Large intestine (tissue), 12 donors: ENCODE measurements around the gene CDON. TPM values are rescaled to one million over a fixed set of nuclear protein-coding genes. Genes with fewer than 3 reads are reported as not detected.

Source experiments
- DNase-seq, 2 donors: peaks; one replicate each; pipeline versions ENCODE4 v3.0.0 to v3.0.0-alpha.2; 2013
- H3K27ac ChIP-seq: one replicate; pipeline ENCODE4 v1.5.1; 2013; ENCODE audit warnings: low read length
- H3K27me3 ChIP-seq: 2 replicates; pipeline ENCODE4 v1.6.1; 2013; ENCODE audit warnings: low read length; ENCODE audit not compliant: control insufficient read depth, insufficient read depth
- H3K36me3 ChIP-seq: 2 replicates; pipeline ENCODE4 v1.6.1; 2013; ENCODE audit warnings: low read length; ENCODE audit not compliant: control insufficient read depth, insufficient read depth
- H3K4me1 ChIP-seq: one replicate; pipeline ENCODE4 v1.6.1; 2013; ENCODE audit warnings: low read length; ENCODE audit not compliant: control insufficient read depth, insufficient read depth
- H3K4me3 ChIP-seq: one replicate; pipeline ENCODE4 v1.5.1; 2013; ENCODE audit warnings: low read length
- H3K9me3 ChIP-seq: one replicate; pipeline ENCODE4 v1.6.1; 2013; ENCODE audit warnings: mild to moderate bottlenecking, low read depth, low read length, moderate library complexity; ENCODE audit not compliant: control insufficient read depth
- WGBS: methylation state at CpG from one replicate; pipeline ENCODE4 v1.1.5; 2013; ENCODE audit warnings: low lambda C conversion rate; ENCODE audit not compliant: insufficient coverage; 5-methylcytosine and 5-hydroxymethylcytosine counted together
- long read RNA-seq, 11 donors: transcript quantifications; one replicate each; lab custom pipeline, GENCODE V29; 2026
- polyA plus RNA-seq: library from polyadenylated mRNA; unstranded; fragments of 120-200 nt; gene quantifications from one replicate; pipeline ENCODE4 v1.2.1, GENCODE V29; 2013

The CDON gene, protein sequence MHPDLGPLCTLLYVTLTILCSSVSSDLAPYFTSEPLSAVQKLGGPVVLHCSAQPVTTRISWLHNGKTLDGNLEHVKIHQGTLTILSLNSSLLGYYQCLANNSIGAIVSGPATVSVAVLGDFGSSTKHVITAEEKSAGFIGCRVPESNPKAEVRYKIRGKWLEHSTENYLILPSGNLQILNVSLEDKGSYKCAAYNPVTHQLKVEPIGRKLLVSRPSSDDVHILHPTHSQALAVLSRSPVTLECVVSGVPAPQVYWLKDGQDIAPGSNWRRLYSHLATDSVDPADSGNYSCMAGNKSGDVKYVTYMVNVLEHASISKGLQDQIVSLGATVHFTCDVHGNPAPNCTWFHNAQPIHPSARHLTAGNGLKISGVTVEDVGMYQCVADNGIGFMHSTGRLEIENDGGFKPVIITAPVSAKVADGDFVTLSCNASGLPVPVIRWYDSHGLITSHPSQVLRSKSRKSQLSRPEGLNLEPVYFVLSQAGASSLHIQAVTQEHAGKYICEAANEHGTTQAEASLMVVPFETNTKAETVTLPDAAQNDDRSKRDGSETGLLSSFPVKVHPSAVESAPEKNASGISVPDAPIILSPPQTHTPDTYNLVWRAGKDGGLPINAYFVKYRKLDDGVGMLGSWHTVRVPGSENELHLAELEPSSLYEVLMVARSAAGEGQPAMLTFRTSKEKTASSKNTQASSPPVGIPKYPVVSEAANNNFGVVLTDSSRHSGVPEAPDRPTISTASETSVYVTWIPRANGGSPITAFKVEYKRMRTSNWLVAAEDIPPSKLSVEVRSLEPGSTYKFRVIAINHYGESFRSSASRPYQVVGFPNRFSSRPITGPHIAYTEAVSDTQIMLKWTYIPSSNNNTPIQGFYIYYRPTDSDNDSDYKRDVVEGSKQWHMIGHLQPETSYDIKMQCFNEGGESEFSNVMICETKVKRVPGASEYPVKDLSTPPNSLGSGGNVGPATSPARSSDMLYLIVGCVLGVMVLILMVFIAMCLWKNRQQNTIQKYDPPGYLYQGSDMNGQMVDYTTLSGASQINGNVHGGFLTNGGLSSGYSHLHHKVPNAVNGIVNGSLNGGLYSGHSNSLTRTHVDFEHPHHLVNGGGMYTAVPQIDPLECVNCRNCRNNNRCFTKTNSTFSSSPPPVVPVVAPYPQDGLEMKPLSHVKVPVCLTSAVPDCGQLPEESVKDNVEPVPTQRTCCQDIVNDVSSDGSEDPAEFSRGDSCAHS (N-terminal part only)
- 22.8 TPM for polyA plus RNA-seq
- long read RNA-seq, donor 1: 0 reads
- long read RNA-seq, donor 2: 0 reads
- long read RNA-seq, donor 3: 0 reads
- long read RNA-seq, donor 4: 0 reads
- long read RNA-seq, donor 5: 0 reads
- long read RNA-seq, donor 6: 0 reads
- long read RNA-seq, donor 7: 0 reads
- long read RNA-seq, donor 8: 0 reads
- long read RNA-seq, donor 9: 0 reads
- long read RNA-seq, donor 10: 0 reads
- long read RNA-seq, donor 11: 0 reads

DNA sequence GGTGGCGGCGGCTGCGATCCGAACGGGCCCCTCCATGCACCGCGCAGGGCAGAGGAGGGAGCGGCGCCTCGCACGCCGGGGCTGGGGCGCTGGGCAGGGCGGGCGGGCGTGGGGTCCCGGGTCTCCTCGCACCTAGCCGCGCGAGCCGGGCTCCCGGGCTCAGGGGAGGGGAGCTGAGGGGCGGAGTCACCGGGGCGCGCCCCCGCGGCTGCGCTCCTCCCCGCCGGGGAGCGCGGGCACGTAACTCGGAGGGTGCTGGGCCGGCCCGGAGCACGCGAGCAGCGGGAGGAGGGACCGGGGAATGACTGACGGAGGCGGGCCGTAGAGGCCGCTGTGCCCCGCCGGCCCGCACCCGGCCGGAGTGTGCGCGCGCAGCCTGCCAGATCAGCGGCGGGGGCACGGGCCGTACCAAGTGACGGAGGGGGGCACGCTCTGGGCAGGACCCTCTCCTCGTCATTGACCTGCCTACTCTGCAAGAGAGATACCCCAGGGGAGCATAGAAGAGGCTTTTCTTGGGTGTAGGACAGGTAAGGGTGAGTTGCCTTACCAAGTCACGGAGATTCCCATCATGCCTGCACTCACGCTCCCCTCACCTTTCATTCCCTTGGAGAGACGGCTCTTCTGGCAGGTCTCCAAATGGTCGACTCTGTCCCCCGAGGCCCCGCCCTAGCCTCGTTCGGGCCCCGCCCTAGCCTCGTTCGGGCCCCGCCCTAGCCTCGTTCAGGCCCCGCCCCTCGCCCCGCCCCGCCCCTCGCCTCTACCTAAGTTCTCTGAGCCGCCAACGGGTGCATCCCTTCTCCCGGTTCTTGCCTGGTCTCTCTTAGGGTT is at the start of gene CDON:
Gene CDON (minus strand): TSS at position 188 of the 828 bp plus-strand sequence. CDS start 39,390 bp downstream, outside the sequence.
- Histone ChIP-seq H3K4me3 (peak within 1 kb of the TSS; percentile 53), H3K27ac (peak within 1 kb of the TSS; percentile 90), H3K36me3 (no peaks in the 10 kb centered on the region), H3K27me3 (peaks cover 2% of the 10 kb centered on the region), H3K4me1 (peaks cover 5% of the 10 kb centered on the region), H3K9me3 (no peaks in the 10 kb centered on the region)
- DNase-seq: peak; percentile 95
- no CpG with 5 or more reads among the region's 82 CpGs for WGBS

DNA sequence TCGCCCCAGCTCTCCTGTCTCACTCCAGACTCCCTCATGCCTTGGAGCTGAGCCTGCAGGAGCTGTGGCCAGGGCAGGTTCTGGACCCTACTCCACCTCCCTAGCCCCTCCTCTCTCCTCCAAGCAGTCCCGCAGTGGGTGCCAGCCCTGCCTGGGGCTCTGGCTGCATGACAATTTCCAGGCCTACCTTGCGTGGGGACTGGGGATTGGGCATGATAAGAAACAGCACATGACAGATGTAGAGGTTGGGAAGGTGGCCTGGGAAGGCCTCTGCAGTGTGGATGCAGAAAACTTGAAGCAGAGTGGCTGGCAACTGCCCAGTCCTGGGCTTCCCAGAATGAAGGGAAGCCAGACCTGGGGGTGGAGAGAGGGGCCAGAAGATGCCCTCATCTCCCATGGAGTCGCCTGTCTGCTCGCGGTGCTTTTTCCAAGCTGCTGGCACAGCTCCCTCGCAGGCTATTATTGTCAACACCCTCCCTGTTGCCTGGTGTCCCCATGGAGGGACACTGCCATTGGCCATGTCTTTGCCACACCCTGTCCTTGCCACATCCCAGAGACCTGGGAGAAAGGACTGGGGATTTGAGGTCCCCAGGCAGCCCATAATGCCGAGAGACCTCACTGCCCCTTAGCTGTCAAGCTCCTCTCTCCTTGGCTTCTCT is 48.9 kb upstream of the CDON start:
- no peak overlapping the region for H3K4me3 ChIP-seq
- H3K27ac ChIP-seq: no peak overlapping the region
- H3K36me3 ChIP-seq: no peaks in the 10 kb centered on the region
- DNase-seq: no peak
- WGBS: no CpG with 5 or more reads among the region's 8 CpGs
- H3K27me3 ChIP-seq: no peaks in the 10 kb centered on the region
- H3K9me3 ChIP-seq: no peaks in the 10 kb centered on the region
- H3K4me1 ChIP-seq: peaks cover 37% of the 10 kb centered on the region

DNA sequence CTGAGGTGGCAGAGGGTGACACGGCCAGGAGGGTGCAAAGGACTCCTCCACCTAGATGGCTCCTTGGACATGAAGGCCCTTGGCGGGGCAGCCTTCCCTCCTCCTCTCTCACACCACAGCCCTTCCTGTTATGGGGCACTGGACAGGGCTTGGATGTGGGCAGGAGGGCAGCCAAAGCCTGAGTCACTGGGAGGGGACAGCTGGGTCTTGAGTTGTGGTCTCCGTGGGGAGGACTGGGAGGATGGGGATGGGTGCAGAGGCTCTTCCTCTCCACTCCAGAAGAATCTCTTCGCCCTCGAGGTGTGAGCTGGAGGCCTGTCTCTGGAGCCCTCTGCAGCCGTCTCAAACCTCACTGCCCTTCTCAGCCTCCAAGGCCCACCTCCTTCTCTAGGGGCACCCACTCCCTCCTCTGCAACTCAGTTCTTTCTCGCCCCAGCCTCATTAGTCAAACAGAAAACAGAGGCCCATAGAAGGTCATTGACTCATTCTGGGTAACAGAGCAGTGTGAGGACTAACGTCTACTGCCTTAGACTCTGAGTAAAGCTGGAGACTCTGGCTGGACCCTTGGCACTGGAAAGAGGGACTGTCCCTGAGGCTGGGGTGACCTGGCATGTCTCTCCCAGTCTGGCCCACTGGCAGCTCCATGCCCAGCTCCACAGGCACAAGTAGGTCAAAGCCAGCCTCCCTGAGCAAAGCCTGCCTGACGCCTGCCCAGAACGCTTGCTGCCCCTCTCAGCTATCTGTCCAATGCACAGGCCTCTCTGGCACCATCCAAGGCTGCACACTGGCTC is 47.5 kb upstream of the CDON start:
- H3K27ac ChIP-seq: no peak overlapping the region
- H3K27me3 ChIP-seq: no peaks in the 10 kb centered on the region
- H3K36me3 ChIP-seq: no peaks in the 10 kb centered on the region
- WGBS: no CpG with 5 or more reads among the region's 10 CpGs
- DNase-seq: no peak
- no peaks in the 10 kb centered on the region for H3K9me3 ChIP-seq
- H3K4me3 ChIP-seq: no peak overlapping the region
- H3K4me1 ChIP-seq: peaks cover 23% of the 10 kb centered on the region

DNA sequence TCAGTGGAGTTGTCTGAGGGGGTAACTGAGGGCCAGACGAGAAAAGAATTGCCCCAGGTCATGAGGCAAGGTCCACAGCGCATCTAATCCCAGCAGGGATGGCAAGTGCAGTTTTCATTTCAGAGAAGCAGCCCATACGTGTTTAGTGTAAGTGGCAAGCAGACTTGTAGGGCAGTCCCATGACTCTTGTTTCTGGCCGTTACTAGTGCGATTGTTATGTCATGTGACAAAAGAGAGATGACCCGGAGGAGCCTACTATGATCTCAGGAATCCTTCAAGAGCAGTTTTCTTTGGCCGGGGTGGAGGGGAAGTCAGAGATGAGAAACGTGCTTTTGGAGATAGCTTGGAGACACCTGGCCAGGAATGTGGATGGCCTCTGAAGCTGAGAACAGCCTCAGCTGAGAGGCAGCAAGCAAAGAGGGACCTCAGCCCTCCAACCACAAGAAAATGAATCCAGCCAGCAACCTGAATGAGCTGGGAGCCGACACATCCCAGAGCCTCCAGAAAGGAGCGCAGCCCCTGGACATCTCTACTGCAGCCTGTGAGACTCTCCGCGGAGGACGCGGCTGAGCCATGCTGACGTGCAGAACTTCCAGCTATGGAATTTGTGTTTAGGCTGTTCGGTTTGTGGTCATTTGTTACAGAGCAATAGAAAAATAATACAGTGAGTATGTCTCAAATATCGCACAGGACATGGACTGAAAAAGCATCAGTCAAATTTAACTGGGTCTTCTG is 44.1 kb upstream of the CDON start:
- H3K27ac ChIP-seq: no peak overlapping the region
- no peaks in the 10 kb centered on the region for H3K9me3 ChIP-seq
- peaks cover 12% of the 10 kb centered on the region for H3K4me1 ChIP-seq
- WGBS: 100% methylated on average over 2 of the region's 17 CpGs
- peak in 1 of 2 donors; percentile 62 for DNase-seq
- H3K27me3 ChIP-seq: no peaks in the 10 kb centered on the region
- H3K36me3 ChIP-seq: no peaks in the 10 kb centered on the region
- H3K4me3 ChIP-seq: no peak overlapping the region

DNA sequence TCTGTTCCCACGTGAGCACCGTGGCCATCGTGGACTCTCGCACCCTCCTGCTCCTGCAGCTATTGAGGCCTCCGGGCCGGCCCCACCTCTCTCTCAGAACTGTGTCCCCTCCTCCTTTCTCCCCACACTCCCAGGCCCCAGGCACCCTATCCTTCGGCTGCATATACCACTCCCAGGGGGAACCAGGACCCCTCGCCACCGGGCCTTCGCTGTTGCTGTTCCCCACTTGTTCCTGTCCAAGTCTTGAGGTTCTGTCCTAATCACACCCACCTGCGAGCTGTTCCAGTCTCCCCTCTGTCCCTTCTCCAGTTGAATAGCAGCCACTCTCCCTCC is 43.0 kb upstream of the CDON start:
- H3K4me1 ChIP-seq: peaks cover 12% of the 10 kb centered on the region
- no peak overlapping the region for H3K27ac ChIP-seq
- no peaks in the 10 kb centered on the region for H3K9me3 ChIP-seq
- DNase-seq: no peak
- no peaks in the 10 kb centered on the region for H3K36me3 ChIP-seq
- peaks cover under 1% of the 10 kb centered on the region for H3K27me3 ChIP-seq
- H3K4me3 ChIP-seq: no peak overlapping the region
- WGBS: no CpG with 5 or more reads among the region's 11 CpGs

DNA sequence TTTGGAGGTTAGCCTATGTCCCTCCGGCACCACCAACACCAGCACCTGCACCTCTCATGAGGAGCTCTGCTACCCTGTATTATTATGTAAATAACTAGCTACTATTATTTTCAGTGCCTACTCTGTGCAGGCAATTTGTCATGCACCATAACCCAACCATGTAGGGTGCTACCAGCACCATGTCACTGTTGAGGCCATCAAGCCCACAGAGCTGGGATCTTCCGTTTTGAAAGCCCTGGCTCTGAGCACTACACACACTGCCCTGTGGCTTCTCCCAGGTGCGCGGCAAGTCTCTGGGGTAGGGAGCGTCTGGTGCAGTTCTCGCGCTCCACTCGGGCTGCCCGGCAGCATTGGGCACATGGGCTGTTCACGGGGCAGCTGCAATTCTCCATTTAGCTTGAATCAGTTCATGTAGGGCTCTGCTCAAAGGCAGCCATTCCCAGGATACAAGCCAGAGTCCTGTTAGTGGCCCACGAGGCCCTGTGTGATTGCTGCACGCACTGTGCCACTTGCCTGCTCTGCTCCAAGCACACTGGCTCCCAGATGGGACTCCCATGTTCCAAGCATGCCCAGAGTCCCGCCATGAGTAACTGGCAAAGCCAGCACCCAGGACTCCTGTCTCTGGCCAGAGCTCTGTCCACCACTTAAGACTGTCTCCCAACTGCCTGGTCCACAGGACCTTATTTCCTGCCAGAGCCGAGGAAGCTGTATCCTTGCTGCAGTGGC is 42.5 kb upstream of the CDON start:
- no CpG with 5 or more reads among the region's 14 CpGs for WGBS
- Histone ChIP-seq H3K9me3 (no peaks in the 10 kb centered on the region), H3K27ac (no peak overlapping the region), H3K27me3 (peaks cover 2% of the 10 kb centered on the region), H3K4me1 (peaks cover 12% of the 10 kb centered on the region), H3K4me3 (no peak overlapping the region), H3K36me3 (no peaks in the 10 kb centered on the region)
- DNase-seq: no peak

DNA sequence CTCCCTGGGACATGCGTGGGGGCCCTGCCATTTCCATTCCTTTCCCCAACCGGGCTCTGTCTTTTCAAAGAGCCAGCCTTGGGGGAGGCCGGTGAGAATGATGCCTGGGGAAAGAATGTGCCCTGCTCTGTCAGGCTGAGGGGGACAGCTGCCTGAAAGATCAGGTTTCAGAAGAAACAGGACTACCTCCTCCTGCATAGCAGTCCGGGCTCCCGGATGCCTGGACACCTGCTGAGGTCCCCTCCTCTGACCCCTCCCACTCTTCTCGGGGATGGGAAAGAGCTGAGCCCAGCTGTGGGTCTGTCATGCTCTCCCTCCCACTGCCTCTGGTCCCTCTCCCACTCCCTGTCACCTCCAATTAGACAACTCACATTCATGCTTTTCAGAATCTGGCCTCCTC is 41.8 kb upstream of the CDON start:
- DNase-seq: no peak
- no CpG with 5 or more reads among the region's 6 CpGs for WGBS
- Histone ChIP-seq H3K27ac (no peak overlapping the region), H3K9me3 (no peaks in the 10 kb centered on the region), H3K27me3 (peaks cover 2% of the 10 kb centered on the region), H3K4me1 (peaks cover 12% of the 10 kb centered on the region), H3K4me3 (no peak overlapping the region), H3K36me3 (no peaks in the 10 kb centered on the region)

DNA sequence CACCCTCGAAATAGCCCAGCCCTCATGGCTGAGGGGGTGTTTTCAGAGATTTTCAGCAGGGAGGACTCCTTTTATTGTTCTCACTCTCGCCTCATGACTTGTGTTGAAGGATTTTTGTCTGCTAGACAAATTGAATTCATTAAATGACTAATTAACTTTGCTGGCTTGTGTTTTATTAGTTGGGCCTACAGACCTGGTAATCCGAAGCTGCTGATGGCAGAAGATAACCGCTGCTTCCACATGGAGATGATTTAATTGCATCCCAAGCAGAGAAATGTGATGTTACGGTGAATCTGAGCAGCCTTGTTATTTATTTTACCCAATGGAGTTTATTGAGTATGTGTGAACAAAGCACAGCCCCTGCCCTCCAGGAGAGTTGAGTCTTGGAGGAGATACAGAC is 40.5 kb upstream of the CDON start:
- no CpG with 5 or more reads among the region's 5 CpGs for WGBS
- Histone ChIP-seq H3K4me1 (peaks cover 16% of the 10 kb centered on the region), H3K36me3 (no peaks in the 10 kb centered on the region), H3K9me3 (no peaks in the 10 kb centered on the region), H3K4me3 (no peak overlapping the region), H3K27ac (peak overlapping the region; percentile 20), H3K27me3 (peaks cover 2% of the 10 kb centered on the region)
- no peak for DNase-seq
